Tibial nerve (tissue), 4 donors: ENCODE data around the gene COL1A1. TPM values are rescaled to one million over a fixed set of nuclear protein-coding genes. Genes with fewer than 3 reads are reported as not detected.

ENCODE experiments used
- DNase-seq, 2 donors: peaks; one replicate each; pipeline ENCODE4 v3.0.0-alpha.2; 2019; ENCODE audit warnings: low spot score in 2 of 2
- H3K27ac ChIP-seq, 4 donors: fragments of 200-600 bp; sonication (generic) in 3 of 4; one replicate each; pipeline ENCODE4 v1.5.1; 2017 to 2019; ENCODE audit warnings: mild to moderate bottlenecking in 1 of 4
- H3K27me3 ChIP-seq, 2 donors: fragments of 200-600 bp; sonication (generic) in 1 of 2; one replicate each; pipeline versions ENCODE4 v1.5.1 to v1.6.0; 2017 to 2019
- H3K36me3 ChIP-seq, 3 donors: fragments of 200-600 bp; sonication (generic); one replicate each; pipeline ENCODE4 v1.5.1; 2018 to 2019
- H3K4me1 ChIP-seq, 4 donors: fragments of 200-600 bp; sonication (generic) in 3 of 4; one replicate each; pipeline ENCODE4 v1.5.1; 2017 to 2019
- H3K4me3 ChIP-seq, 4 donors: fragments of 200-600 bp; sonication (generic) in 3 of 4; one replicate each; pipeline ENCODE4 v1.5.1; 2017 to 2019; ENCODE audit warnings: mild to moderate bottlenecking in 1 of 4, moderate library complexity in 1 of 4
- H3K9me3 ChIP-seq, 4 donors: fragments of 200-600 bp; sonication (generic) in 3 of 4; one replicate each; pipeline ENCODE4 v1.5.1; 2017 to 2019
- CTCF ChIP-seq, 5 experiments: fragments of 200-600 bp in 3 of 5; fragments of 450-650 bp in 2 of 5; sonication (generic) in 3 of 5; IDR thresholded peaks; one replicate each; pipeline ENCODE4 v1.5.1; 2016 to 2019; ENCODE audit warnings: antibody characterized with exemption in 5 of 5, mild to moderate bottlenecking in 3 of 5, moderate library complexity in 2 of 5
- EP300 ChIP-seq, 2 donors: sonication (generic); formaldehyde crosslinking; IDR thresholded peaks; one replicate each; pipeline ENCODE4 v1.6.1; 2017; ENCODE audit warnings: antibody characterized with exemption in 2 of 2, mild to moderate bottlenecking in 1 of 2
- POLR2A ChIP-seq, 2 donors: fragments of 450-650 bp; IDR thresholded peaks; one replicate each; pipeline ENCODE4 v1.6.1; 2017; ENCODE audit warnings: antibody characterized with exemption in 2 of 2, mild to moderate bottlenecking in 2 of 2, moderate library complexity in 2 of 2
- WGBS, 2 donors: methylation state at CpG; one replicate each; pipeline ENCODE4 v1.1.5; 2018; 5-methylcytosine and 5-hydroxymethylcytosine counted together
- total RNA-seq, 4 donors: library from RNA; depleted of rRNA; stranded (reverse); fragments of >200 nt; gene quantifications; one replicate each; pipeline ENCODE4 v1.1.0, GENCODE V29; 2016

COL1A1 gene
- total RNA-seq, 4 donors from 2014 or later = 31.5 to 185 (median 73.0) TPM

- H3K27me3 ChIP-seq = no peaks in the 10 kb centered on the region
- TF ChIP-seq EP300 (IDR thresholded peaks at IDR 0.05) (no peak), POLR2A (IDR thresholded peaks at IDR 0.05) (no peak), CTCF (IDR thresholded peaks at IDR 0.05) (no peak)
- no peaks in the 10 kb centered on the region for H3K9me3 ChIP-seq
- peak overlapping the region; percentile 1 to 84 (median 67) for H3K27ac ChIP-seq
- no peak for DNase-seq
- no peaks in the 10 kb centered on the region for H3K36me3 ChIP-seq
- H3K4me3 ChIP-seq = no peak overlapping the region
- peaks cover 0 to 64% (median 45%) of the 10 kb centered on the region in 4 donors for H3K4me1 ChIP-seq
- 30 to 32% methylated on average over 5 of the region's 5 CpGs for WGBS, 2 donors
Measured at GRCh38 chr17:50219342-50219741, 17.9 kb upstream of the COL1A1 start.

- TF ChIP-seq POLR2A (IDR thresholded peaks at IDR 0.05) = no peak
- TF ChIP-seq CTCF (IDR thresholded peaks at IDR 0.05) = no peak
- peak in 1 of 2 donors; percentile 25 for TF ChIP-seq EP300 (IDR thresholded peaks at IDR 0.05)
- H3K9me3 ChIP-seq = no peaks in the 10 kb centered on the region
- no peaks in the 10 kb centered on the region for H3K36me3 ChIP-seq
- WGBS, 2 donors = 21 to 47% methylated on average over 1 of the region's 1 CpG
- no peaks in the 10 kb centered on the region for H3K27me3 ChIP-seq
- no peak overlapping the region for H3K4me3 ChIP-seq
- H3K27ac ChIP-seq = peak overlapping the region; percentile 1 to 84 (median 67)
- DNase-seq = no peak
- H3K4me1 ChIP-seq = peaks cover 0 to 65% (median 45%) of the 10 kb centered on the region in 4 donors
Measured at GRCh38 chr17:50218771-50219315, 17.4 kb upstream of the COL1A1 start.

GRCh38 chr17:50218071-50218759 is 16.8 kb upstream of the COL1A1 start:
- peak overlapping the region; percentile 1 to 84 (median 54) for H3K27ac ChIP-seq
- DNase-seq = no peak
- no peaks in the 10 kb centered on the region for H3K36me3 ChIP-seq
- no peaks in the 10 kb centered on the region for H3K27me3 ChIP-seq
- no peaks in the 10 kb centered on the region for H3K9me3 ChIP-seq
- 31 to 35% methylated on average over 3 of the region's 3 CpGs for WGBS, 2 donors
- peaks cover 0 to 65% (median 45%) of the 10 kb centered on the region in 4 donors for H3K4me1 ChIP-seq
- no peak for TF ChIP-seq CTCF (IDR thresholded peaks at IDR 0.05)
- no peak for TF ChIP-seq POLR2A (IDR thresholded peaks at IDR 0.05)
- peak in 1 of 2 donors; percentile 72 for TF ChIP-seq EP300 (IDR thresholded peaks at IDR 0.05)
- no peak overlapping the region for H3K4me3 ChIP-seq

GRCh38 chr17:50217591-50217990 is 16.2 kb upstream of the COL1A1 start:
- 42 to 43% methylated on average over 3 of the region's 3 CpGs for WGBS, 2 donors
- no peaks in the 10 kb centered on the region for H3K36me3 ChIP-seq
- H3K4me1 ChIP-seq = peaks cover 0 to 62% (median 43%) of the 10 kb centered on the region in 4 donors
- no peak for DNase-seq
- TF ChIP-seq CTCF (IDR thresholded peaks at IDR 0.05) (no peak), EP300 (IDR thresholded peaks at IDR 0.05) (no peak), POLR2A (IDR thresholded peaks at IDR 0.05) (no peak)
- no peaks in the 10 kb centered on the region for H3K27me3 ChIP-seq
- H3K27ac ChIP-seq = peak overlapping the region in 3 of 4 donors; percentile 2 to 84 (median 80)
- no peak overlapping the region for H3K4me3 ChIP-seq
- H3K9me3 ChIP-seq = no peaks in the 10 kb centered on the region
